NCI-H345 treated with DMSO at 0.1 percent for 48 hours (cell line): ENCODE data around the gene ALDOA.
"Not testable (repeated sequence)": the region's sequence is repeated elsewhere in the genome, so short reads cannot be mapped to it uniquely, and the experiment has no call there.

Experiments
- DNase-seq: peaks from one replicate; lab custom pipeline; 2025; ENCODE audit not compliant: unreplicated experiment; lab: John Stamatoyannopoulos, UW

Gene ALDOA

DNA sequence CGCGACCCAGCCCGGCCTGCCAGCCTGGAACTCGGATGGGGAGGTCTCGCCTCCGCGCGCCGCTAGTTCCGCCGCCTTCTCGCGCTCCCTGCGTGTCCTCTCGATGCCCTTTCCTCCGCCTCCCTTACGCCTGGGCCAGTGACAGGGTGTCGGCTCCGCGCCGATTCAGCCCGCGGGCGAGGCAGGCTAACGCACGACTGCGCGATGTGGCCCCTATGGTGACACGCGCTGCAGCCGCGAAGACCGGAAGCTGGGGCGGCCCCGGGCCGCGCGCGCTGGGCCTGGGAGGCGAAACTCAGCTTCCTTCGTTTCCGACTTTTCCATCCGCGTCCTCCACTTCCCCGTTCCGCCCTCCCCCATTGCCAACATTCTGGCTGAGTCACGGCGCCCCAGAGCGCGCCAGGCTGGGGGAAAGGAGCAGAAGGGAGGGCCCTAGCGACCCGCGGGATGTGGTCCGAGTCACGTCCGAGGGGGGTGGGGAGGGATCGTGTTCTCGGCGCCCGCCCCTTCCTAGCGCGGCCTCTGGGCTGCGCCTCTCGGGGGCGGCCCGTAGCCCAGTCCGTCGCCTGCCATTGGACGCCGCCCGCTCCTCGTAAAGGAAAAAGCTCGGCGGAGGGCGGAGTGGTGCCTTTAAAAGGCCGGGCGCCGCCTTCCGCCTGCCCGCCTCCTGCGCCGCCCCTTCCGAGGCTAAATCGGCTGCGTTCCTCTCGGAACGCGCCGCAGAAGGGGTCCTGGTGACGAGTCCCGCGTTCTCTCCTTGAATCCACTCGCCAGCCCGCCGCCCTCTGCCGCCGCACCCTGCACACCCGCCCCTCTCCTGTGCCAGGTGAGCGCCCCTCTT lies at the start of gene ALDOA:
TSS of gene ALDOA (plus strand) at position 659 of the 841 bp plus-strand sequence. CDS start 1,138 bp downstream, outside the sequence.
- DNase-seq: peak; percentile 97

DNA sequence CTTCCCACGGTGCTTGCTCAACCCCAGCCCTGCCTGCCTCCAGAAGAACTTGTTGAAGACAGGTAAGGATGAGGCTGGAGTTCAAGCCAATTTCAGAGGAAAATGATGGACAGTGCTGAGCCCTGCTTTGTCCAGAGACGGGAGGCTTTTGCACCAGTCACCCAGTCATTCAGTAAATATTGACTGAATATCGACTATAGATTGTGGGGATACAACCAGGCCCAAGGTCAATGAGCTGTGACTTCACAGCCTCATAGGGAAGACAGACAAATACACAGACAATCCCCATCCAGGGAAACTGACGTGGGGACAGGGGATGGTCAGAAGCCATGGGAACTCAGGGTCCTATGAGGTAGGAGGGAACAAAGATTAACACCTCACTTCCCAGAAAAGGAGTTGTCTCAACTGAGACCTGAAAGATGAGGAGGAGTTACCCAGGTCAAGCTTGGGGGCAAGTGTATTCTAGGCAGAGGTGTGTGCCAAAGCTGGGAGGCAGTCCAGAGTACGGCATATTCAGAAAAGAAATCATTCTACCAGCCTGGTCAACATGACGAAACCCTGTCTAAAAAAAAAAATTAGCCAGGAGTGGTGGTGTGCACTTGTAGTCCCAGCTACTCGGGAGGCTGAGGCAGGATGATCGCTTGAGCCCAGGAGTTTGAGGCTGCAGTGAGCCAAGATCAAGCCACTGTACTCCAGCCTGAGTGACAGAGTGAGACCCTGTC lies 48.8 kb upstream of the ALDOA start:
- no peak for DNase-seq

DNA sequence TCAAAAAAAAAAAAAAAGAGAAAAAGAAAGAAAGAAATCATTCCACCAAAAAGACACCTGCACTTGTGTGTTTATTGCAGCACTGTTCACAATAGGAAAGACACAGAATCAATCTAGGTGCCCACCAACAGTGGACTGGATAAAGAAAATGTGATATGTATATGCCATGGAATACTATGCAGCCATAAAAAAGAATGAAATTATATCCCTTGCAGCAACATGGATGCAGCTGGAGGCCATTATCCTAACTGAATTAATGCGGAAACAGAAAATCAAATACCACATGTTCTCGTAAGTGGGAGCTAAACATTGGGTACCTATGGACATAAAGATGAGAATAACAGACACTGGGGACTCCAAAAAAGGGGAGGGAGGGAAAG lies 48.3 kb upstream of the ALDOA start:
- DNase-seq: no peak

DNA sequence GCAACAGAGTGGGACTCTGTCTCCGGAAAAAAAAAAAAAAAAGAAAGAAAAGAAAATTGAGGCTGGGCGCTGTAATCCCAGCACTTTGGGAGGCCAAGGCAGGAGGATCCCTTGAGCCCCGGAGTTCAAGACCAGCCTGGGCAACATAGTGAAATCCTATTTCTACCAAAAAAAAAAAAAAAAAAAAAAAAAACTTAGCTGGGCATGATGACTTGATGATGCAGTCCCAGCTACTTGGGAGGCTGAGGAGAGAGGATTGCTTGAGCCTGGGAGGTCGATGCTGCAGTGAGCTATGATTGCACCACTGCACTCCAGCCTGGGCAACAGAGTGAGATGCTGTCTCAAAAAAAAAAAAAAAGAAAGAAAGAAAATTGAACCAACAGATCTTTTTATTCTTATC lies 47.6 kb upstream of the ALDOA start:
- DNase-seq: not testable (repeated sequence)

DNA sequence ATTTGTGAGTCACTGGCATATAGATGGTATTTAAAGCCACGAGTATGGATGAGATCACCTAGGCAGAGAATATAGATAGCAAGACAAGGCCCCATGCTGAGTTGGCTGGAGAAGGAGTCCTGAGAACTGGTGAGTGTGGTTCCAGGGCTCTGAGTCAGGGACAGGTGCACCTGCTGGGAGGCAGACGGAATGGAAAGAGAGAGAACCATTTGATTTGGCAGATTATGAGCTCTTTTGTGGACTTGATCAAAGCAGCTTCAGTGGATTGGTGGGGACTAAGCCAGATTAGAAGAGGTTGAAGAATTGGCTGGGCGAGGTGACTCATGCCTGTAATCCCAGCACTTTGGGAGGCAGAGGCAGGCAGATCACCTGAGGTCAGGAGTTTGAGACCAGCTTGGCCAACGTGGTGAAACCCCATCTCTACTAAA lies 46.8 kb upstream of the ALDOA start:
- no peak for DNase-seq

DNA sequence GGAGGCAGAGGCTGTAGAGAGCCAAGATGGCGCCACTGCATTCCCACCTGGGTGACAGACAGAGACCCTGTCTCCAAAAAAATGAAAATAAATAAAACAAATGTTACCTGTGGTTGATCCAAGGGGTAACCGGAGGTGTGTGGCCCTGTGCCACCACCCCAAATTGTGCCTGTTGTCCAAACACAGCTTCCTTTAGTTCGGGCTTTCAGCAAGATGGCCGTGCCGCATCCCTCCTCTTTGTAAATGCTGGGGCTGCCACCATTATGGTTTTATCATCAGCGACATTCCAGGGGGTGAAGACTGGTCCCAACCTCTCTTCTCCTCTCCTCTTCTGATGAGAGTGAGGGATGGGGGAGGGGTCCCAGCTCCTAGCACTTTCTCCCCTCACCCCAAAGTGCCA lies 42.7 kb upstream of the ALDOA start, which contains the start of gene C16orf92:
TSS of gene C16orf92 (plus strand) at position 312 of the 400 bp plus-strand sequence. CDS start 143 bp downstream, outside the sequence.
- DNase-seq: no peak

DNA sequence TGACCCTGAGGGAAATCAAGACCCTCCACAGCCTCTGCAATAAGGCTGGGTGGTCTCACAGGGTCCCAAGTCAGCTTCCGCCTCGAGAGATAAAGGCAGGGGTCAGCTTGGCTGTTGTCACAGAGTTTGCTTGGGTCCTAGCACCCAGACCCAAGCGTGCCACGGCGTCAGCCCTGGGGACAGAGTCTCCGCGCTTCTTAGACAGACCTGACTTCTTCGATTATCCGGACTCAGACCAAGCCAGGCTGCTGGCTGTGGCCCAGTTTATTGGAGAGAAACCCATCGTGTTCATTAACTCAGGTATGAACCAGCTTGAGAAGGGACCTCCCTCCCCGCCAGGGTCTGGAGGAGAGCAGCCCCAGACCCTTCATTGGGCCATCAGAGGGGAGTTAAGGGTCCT lies 42.0 kb upstream of the ALDOA start:
- no peak for DNase-seq

DNA sequence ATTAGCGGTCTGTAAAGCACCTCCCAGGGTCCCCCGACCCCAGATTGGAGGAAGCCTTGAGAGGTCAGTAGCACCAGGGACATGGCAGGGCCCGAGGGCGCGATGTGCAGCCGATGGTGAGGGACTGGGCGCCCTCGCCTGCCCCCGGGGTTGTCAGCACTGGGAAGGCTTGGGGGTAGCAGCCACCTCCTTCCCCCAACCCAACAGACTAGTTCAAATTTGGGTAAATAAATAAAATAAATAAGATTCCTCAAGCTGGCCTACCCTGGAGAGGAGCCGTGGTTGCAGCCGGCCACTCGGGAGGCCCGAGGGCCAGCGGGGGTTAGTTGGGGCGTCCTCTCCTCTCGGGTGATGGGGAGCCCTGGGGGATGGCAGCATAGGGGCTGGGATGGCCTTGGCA lies 41.1 kb upstream of the ALDOA start:
- DNase-seq: no peak

DNA sequence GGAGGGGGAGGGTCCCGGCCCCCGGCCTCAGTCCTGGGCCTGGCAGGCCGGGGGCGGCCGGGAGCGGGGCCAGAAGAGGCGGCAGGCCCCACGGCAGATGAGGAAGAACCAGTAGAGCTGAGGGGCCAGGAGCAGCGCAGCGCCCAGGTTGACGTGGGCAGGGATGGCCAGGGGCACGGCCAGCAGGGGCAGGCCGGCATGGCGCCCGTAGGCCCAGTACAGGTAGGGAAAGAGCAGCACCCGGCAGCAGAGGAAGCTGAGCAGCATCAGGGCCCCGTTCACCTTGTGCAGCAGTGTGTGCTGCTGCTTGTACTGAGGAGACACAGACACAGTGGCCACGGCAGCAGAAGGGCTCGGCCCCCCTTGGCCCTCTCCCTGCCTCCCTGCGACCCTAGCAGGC lies 40.4 kb upstream of the ALDOA start:
- DNase-seq: no peak

DNA sequence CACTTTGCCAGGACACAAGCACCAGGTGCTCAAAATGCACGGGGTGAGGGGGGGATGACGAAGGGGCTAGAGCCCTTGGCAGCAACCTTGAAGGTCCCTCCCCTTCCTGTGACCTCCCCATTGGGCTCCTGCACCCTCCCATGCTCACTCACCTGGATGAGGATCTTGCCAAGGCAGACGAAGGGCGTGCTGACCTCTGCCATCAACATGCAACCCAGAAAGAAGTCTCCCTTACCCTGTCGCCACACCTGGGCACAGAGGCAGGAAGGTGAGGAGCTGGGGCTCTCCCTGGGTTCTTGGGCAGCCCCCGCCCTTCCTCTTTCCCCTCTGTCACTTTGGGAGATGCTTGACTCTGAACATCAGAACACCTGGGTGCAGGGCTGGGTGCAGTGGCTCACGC lies 40.0 kb upstream of the ALDOA start:
- no peak for DNase-seq

DNA sequence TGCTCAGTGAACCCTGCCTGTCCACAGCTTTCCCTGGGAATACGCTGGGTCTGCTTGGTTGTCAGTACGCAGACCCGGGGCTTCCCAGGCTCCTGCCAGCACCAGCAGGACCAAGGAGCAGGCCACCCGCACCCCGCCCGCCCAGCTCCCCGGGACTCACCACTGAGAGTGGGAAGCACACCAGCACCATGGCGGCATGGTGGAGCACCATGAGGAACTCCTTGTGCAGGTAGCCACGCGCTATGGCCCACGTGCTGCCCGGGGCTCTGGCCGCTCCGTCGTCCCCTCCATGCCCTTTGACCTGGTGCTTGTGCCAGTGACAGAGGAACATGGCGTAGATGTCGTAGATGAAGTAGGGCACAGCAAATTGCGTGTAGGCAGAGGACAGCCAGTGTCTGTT lies 39.1 kb upstream of the ALDOA start:
- DNase-seq: no peak

DNA sequence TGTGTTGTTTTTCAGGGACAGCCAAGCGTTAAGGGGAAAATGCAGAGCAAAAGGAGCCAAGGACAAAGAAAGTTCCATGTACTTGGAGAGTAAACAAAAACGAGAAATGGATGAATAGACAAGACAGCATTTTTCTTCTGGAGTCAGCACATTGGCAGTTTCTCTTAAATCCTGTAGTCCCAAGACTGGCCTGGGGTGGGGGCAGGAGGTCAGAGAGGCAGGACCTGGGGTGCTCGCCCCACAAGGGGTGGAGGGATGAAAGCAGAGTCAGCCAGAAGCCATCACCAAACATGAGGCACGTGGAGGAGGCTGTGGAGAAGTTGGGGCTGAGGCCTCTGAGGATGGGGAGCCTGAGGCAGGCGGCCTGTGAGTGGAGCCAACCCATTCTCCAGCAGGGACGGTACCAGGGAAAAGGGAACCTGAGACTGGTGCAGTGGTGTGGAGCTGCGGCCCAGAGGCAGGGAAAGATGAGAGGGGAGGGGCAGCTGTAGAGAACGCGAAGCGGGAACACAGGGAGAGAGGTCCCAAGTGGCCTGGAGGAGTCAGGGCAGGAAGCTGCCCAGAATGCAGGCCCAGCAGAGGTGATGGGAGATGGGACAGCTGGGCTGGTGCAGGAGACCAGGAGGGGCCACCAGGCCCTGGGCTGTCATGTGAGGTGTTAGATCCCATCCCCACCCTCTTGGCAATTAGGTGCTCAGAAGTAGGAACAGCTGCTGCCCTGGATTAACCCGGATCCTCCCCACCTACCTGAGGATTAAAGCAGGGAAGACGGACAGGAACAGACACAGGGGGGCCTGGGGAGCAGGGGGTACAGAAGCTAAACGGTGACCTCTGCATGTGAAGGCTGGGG lies 37.7 kb upstream of the ALDOA start:
- DNase-seq: no peak

DNA sequence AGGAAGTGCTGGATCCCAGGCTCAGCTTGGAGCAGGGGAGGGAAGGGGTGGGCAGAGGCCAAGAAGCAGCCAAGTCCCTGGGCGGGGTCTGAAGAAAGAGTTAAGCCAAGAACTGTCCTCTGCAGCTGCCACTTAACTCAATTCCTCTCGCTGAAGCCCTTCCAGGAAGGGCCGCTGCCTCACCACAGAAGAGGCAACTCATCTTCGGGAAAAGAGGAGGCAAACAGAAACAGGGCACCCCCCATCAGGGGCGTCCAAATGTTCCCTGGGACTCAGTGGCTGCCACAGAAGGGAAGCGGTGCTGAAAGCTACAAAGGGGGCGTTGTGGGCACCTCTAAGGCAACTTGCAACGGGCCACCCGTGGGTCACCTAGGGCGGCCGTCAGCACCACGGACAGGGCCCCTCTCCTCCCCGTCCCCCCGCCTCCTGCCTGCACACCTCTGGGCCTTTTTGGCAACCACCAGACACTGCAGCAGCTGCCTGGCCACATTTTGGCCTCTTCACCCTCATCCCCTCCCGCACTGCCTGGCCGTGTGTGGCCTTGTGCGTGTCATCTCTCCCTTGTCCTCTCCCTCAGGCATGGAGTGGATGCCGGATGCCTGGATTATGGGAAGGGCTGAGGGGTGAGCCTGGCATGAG lies 37.0 kb upstream of the ALDOA start:
- no peak for DNase-seq

DNA sequence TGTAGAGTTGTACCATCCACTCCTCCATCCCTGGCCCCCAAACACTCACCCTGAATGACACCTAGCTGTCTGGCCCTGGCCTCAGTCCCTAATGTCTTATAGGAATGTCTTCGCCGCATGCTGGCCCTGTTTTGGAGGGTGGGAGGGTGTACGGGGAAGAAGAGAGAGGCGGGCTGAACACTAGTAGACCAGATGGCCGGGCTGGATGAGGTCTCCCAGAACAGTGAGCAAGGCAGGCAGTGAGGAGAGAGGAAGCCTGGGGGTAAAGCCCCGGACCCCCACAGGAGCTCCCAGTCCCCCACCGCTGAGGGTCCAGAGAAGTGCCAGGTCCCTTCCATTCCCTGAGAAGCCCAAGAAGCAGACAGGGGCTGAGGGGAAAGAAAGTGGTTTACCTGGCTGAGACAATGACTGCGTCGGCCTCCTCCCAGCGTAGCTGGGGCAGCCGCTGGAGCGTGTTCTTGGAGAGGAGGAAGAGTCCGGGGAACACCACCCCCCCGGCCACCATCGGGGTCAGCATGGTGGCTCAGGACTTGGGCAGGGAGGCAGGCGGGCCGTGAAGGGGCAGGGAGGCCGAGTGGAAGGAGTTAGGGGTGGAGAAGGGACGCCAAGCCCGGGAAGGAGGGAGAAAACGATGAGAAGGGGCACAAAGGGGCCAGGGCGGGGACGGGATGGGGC lies 35.4 kb upstream of the ALDOA start:
- no peak for DNase-seq

DNA sequence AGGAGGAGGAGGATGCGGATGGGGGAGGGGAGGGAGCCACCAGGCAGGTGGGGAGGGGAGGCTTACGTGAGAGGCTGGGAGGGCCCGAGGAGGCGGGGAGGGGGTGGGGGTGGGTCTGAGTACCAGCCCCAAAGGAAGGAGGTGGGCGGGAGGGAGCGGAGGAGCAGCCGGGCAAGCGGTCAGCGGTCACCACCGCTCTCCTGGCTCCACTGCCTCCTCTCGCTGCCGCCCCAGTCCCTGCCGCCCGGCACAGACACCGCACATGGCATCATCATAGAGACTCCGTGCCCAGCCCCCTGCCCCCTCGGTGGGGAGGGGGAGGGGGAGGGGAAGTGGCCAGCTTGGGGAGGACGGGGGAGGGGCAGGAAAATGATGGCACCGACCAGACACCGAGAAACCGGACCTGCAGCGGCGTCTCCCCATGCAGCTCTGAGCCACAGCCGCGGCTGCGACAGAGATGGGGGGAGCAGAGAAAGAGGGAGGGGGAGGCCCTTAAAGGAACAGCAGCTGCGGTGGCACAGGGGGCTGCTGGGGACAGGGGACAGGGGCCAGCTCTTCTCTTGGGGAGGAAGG lies 34.6 kb upstream of the ALDOA start, which contains the start of gene TLCD3B:
TSS of gene TLCD3B (minus strand) at position 431 of the 573 bp plus-strand sequence. CDS start 744 bp downstream, outside the sequence.
- DNase-seq: no peak

DNA sequence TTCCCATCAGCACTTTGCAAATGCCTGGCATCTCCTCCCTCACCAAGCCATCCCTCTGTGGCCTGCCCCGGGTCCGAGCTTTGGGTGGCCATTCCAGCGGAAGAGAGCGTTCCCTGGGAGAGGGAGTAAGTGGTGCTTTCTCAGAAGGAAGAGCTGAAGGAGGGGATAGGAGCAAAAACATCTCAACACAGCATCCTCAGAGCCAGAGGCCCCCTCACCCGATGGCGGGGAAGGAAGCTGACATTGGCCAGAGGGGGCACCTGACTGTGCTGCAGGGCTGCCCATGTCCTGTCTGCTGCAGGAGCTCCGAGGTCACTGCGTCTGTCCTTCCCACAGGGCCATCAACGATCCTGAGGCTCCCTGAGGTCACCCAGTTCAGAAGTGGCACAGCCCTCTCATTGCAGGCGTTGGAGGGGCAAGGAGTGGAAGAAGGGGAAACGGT lies 34.1 kb upstream of the ALDOA start:
- no peak for DNase-seq

DNA sequence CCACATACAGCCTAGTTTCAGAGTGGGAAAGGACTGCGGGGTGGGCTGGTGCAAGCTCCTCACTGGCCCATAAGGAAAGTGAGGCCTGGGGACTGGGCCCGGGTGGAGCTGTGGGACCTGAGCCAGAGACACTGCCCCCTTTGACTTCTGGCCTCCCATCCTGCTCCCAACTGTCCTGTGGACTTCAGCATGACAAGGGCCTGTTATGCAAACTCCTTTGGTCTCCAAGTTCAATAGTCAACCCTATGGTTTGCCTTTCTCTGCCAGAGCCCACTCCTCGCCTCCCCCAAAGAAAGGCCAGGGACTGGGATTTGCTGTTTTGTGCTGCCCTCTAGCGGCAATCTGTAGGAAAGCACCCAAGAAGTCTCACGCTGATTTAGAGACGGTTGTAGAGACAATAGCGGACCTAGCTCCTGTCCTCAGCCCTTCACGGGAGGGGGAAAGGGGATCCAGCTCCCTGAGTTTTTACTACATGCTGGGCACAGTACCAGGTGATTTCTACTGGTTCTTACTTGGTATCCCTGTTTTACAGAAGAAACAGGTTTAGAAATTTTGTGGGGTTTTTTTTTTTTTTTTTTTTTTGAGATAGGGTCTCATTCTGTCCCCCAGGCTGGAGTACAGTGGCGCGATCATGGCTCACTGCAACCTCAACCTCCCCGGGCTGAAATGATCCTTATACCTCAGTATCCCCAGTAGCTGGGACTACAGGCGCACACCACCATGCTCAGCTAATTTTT lies 33.3 kb upstream of the ALDOA start:
- peak; percentile 67 for DNase-seq

DNA sequence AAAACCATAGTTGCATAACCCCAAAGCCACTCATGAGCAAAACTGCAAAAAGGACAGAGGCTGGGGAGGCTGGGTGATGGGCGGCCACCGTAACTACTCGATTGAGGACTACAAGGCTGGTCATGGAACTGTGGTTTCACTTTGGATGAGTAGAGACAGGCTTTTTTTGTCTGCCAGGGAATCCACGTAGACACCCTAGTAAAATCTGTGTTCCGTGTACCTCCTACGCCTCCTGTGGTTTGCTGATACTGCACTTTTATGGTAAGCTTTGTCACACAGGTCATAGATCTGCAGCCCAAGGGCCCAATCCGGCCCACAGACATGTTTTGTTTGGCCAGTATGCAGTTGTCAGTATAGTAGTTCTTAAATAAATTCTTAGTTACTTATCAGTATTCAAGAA lies 32.3 kb upstream of the ALDOA start:
- no peak for DNase-seq

DNA sequence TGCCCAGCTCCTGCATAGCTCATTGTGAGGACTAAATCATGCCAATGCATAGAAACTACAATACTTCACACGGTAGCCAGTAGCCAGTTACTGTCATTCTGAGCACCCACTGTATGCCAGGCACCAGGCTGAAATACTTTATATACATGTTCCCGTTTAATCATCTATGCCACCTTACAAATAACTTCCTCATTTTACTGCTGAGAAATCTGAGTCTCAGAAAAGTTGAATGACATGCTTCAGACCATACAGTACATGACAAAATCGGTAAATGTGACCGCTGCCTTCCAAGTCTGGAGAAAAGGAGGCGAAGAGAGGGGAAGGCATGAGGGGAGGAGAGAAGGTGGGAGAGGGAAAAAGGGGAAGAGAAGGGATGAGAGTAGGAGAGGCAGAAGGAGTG lies 25.3 kb upstream of the ALDOA start:
- DNase-seq: no peak
